ENCODE results near the gene BLTP1. TPM values are rescaled to one million over a fixed set of nuclear protein-coding genes. Genes with fewer than 3 reads are reported as not detected.

The BLTP1 gene
- total and polyA plus RNA-seq, 9 of the 15 experiments (the other 6 are each of a cell fraction or from before 2014, with no cell fraction given) = 2.8 to 26.0 (median 13.1) TPM

DNA sequence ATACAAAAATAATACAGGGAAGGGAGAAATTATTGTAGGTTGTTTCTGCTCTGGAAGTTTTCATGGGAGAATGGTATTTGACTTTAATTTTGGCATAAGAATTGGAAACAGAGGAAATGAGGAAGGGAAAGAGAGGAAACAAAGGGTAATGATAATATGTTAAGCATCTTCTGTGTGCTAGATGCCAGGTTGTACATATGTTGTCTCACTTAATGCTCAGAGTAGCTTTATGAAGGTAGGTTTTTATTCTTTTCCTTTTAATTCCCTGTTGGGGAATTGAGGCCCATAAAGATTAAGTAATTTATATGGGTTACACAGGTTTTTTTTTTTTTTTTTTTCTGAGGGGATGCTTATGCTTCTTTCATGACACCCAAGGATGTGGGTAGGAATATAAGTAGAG is 19.2 kb downstream of the BLTP1 start:
- CTCF ChIA-PET (ENCODE audit: low intra/inter-chr PET ratio) = no interaction called here
- no peaks in the 10 kb centered on the region for H3K36me3 ChIP-seq (ENCODE audit: control insufficient read depth, insufficient read depth, low read length)

GRCh38 chr4:122172266-122172665 is 20.1 kb downstream of the BLTP1 start:
- in situ Hi-C loops (cut with MboI) = no loop called here
- H3K4me3 ChIP-seq = no peak overlapping the region
- 69% methylated on average over 1 of the region's 1 CpG for WGBS (ENCODE audit: insufficient coverage, low coverage, missing lambda C conversion rate)
- peaks cover 7% of the 10 kb centered on the region; the same call in 2 of the 3 replicates for H3K36me3 ChIP-seq (ENCODE audit: control insufficient read depth, insufficient read depth, low read length)
- intact Hi-C loops (cut with micrococcal nuclease) = no loop called here
- ChIA-PET POLR2A (interaction anchor here (0.7 kb wide), 1 partner anchor 64 kb away, joined by 3 read pairs; no protein-coding TSS in a partner anchor), CTCF (ENCODE audit: low intra/inter-chr PET ratio) (no interaction called here)
- no peak overlapping the region for H3K27ac ChIP-seq (ENCODE audit: extremely low read depth, low read depth, low read length)
- FAIRE-seq = no peak
- no peaks in the 10 kb centered on the region for H3K79me2 ChIP-seq (ENCODE audit: control insufficient read depth, insufficient read depth, low read length)
- DNase-seq (ENCODE audit: extremely low read depth in 1 of 4, low spot score in 3 of 4) = no peak
- no peak overlapping the region for H3K4me2 ChIP-seq (ENCODE audit: insufficient read depth, low read length)
- H4K20me1 ChIP-seq (replicated peaks; ENCODE audit: control insufficient read depth, insufficient read depth, low read length) = no peaks in the 10 kb centered on the region
- BruUV-seq (replicated peaks) = no TSS peak
- H3K27me3 ChIP-seq (ENCODE audit: control insufficient read depth in 2 of 2, insufficient read depth in 2 of 2, low read length in 2 of 2) = no peaks in the 10 kb centered on the region
- TF ChIP-seq FOXJ2 (tag; IDR thresholded peaks at IDR 0.05) = no peak
- TF ChIP-seq CC2D1A (IDR thresholded peaks at IDR 0.05) = no peak
- no peaks in the 10 kb centered on the region for H3K9me3 ChIP-seq (replicated peaks; ENCODE audit: control insufficient read depth, insufficient read depth, low read depth, low read length)
- no peaks in the 10 kb centered on the region for H3K9me1 ChIP-seq (ENCODE audit: control insufficient read depth, insufficient read depth, low read length)
- H2AFZ ChIP-seq (ENCODE audit: low read depth, low read length) = no peak overlapping the region
- H3K9ac ChIP-seq (ENCODE audit: insufficient read depth in 1 of 2, low read depth in 2 of 2, low read length in 2 of 2) = no peak overlapping the region
- H3K4me1 ChIP-seq (replicated peaks in 1 of 2; ENCODE audit: control insufficient read depth in 2 of 2, insufficient read depth in 2 of 2, low read length in 2 of 2) = no peaks in the 10 kb centered on the region
- no peak for ATAC-seq

More for the DNA sequence above, 19.2 kb downstream of the BLTP1 start:
- Histone ChIP-seq H3K9ac (ENCODE audit: insufficient read depth in 1 of 2, low read depth in 2 of 2, low read length in 2 of 2) (no peak overlapping the region), H2AFZ (ENCODE audit: low read depth, low read length) (no peak overlapping the region), H3K9me1 (ENCODE audit: control insufficient read depth, insufficient read depth, low read length) (no peaks in the 10 kb centered on the region), H3K27me3 (ENCODE audit: control insufficient read depth in 2 of 2, insufficient read depth in 2 of 2, low read length in 2 of 2) (no peaks in the 10 kb centered on the region), H3K79me2 (ENCODE audit: control insufficient read depth, insufficient read depth, low read length) (no peaks in the 10 kb centered on the region), H3K27ac (ENCODE audit: extremely low read depth, low read depth, low read length) (no peak overlapping the region), H3K9me3 (replicated peaks; ENCODE audit: control insufficient read depth, insufficient read depth, low read depth, low read length) (no peaks in the 10 kb centered on the region), H3K4me2 (ENCODE audit: insufficient read depth, low read length) (no peak overlapping the region), H3K4me1 (replicated peaks in 1 of 2; ENCODE audit: control insufficient read depth in 2 of 2, insufficient read depth in 2 of 2, low read length in 2 of 2) (no peaks in the 10 kb centered on the region), H4K20me1 (replicated peaks; ENCODE audit: control insufficient read depth, insufficient read depth, low read length) (no peaks in the 10 kb centered on the region), H3K4me3 (no peak overlapping the region)
- BruUV-seq (replicated peaks) = no TSS peak
- POLR2A ChIA-PET = no interaction called here
- FAIRE-seq = no peak
- intact Hi-C loops (cut with micrococcal nuclease) = no loop called here
- no peak for ATAC-seq
- DNase-seq (ENCODE audit: extremely low read depth in 1 of 4, low spot score in 3 of 4) = no peak
- TF ChIP-seq, protein P1, sequence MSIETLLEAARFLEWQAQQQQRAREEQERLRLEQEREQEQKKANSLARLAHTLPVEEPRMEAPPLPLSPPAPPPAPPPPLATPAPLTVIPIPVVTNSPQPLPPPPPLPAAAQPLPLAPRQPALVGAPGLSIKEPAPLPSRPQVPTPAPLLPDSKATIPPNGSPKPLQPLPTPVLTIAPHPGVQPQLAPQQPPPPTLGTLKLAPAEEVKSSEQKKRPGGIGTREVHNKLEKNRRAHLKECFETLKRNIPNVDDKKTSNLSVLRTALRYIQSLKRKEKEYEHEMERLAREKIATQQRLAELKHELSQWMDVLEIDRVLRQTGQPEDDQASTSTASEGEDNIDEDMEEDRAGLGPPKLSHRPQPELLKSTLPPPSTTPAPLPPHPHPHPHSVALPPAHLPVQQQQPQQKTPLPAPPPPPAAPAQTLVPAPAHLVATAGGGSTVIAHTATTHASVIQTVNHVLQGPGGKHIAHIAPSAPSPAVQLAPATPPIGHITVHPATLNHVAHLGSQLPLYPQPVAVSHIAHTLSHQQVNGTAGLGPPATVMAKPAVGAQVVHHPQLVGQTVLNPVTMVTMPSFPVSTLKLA (conservative IDR thresholded peaks at IDR 0.05) = no peak
- no peak for TF ChIP-seq TCF7 (IDR thresholded peaks at IDR 0.05; ENCODE audit: borderline replicate concordance)
- in situ Hi-C loops (cut with MboI) = no loop called here

Data from K562 (cell line).